ENCODE data around the gene AARS2. TPM values are rescaled to one million over a fixed set of nuclear protein-coding genes. Genes with fewer than 3 reads are reported as not detected.

Gene AARS2
- total RNA-seq, 2 donors from 2014 or later, result 7.3 to 19.7 TPM

DNA sequence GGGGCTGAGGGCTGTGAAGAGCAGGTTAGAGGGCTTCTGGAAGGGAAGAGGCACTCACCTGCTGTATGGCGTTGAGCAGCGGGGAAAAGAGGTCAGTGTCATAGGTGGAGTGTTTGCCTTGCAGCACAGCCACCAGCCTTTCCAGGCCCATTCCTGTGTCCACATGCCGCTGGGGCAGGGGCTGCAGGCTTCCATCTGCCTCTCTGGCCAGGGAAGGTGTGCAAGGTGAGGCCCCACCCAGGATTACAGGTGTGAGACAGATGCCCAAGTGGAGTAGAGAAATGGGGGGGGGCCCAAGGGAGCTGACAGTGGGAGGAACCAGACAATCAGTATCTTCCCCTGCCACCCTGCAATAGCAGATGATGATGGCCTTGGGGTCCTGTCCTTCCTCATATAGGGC lies 2.9 kb downstream of the AARS2 start:
- no peak for DNase-seq (ENCODE audit: low spot score in 2 of 2)
- Mint-ChIP-seq H3K36me3 (peaks cover 11 to 16% of the 10 kb centered on the region in 2 donors), H3K9me3 (no peaks in the 10 kb centered on the region)

DNA sequence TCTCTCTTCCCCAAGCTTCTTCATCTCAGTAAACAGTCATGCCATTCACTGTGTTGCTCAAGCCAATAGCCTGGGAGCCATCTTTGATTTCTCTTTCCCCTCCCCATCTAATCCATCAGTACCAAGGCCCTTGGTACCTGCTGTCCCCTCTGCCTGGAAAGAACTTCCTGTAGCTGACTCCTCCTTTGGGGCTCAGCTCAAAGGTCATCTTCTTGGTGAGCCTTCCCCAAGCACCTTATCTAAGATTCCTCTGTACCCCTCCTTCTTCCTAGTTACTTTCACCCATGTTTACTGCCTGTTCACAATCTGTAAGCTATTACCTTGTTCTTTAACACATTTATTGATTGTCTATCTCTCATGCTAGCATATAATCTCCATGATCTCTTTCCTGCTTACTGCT lies 3.5 kb downstream of the AARS2 start:
- Mint-ChIP-seq H3K36me3 (peaks cover 11 to 16% of the 10 kb centered on the region in 2 donors), H3K9me3 (no peaks in the 10 kb centered on the region), H3K27ac (peak overlapping the region; percentile 1 to 68)
- ATAC-seq (no peak), DNase-seq (ENCODE audit: low spot score in 2 of 2) (no peak)

More for the DNA sequence above, 2.9 kb downstream of the AARS2 start:
- ATAC-seq, result no peak
- peak overlapping the region in 1 of 2 donors; percentile 68 for H3K27ac Mint-ChIP-seq

DNA sequence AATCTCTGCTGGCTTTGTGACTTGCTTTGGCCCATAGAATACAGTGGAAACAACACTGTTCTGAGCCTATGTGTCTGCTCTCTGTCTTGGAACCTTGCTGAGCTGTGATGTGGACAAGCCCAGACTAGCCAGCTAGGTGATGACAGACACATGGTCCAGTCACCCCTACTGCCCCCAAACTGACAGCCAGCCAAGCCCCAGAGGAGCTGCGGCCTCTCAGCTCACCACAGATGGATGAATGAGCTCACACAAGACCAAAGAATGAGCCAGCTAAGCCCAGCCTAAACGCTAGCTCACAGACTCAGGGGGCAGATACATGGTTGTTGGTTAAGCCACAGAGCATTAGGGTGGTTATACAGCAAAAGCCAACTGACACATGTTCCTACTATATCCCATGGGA lies 4.1 kb downstream of the AARS2 start:
- no peak for DNase-seq (ENCODE audit: low spot score in 2 of 2)
- Mint-ChIP-seq H3K36me3 (peaks cover 11 to 16% of the 10 kb centered on the region in 2 donors), H3K27ac (peak overlapping the region; percentile 68 to 77), H3K9me3 (no peaks in the 10 kb centered on the region)
- peak in 1 of 2 donors; percentile 22 for ATAC-seq

DNA sequence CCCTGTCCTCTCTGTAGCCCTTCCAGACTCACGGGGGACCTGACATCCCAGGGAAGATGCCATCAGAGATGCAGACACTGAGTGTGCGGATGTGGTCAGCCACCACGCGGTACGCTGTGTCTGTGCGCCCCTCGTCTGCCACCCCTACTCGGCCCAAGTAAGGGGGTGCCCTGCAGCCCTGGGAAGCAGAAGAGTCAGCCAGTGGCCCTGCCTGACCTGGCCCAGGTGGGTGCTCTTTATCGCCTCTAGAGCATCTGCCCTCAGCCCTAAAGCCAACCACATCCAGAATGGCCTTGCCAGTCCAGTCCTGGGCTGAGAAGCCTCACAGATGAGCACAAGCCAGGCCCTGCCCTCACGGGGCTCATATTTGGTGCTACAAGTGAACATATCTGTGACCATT lies 5.9 kb downstream of the AARS2 start:
- H3K36me3 Mint-ChIP-seq, result peaks cover 6 to 11% of the 10 kb centered on the region in 2 donors
- H3K9me3 Mint-ChIP-seq, result no peaks in the 10 kb centered on the region
- H3K27ac Mint-ChIP-seq, result no peak overlapping the region
- DNase-seq (ENCODE audit: low spot score in 2 of 2) (no peak), ATAC-seq (no peak)

DNA sequence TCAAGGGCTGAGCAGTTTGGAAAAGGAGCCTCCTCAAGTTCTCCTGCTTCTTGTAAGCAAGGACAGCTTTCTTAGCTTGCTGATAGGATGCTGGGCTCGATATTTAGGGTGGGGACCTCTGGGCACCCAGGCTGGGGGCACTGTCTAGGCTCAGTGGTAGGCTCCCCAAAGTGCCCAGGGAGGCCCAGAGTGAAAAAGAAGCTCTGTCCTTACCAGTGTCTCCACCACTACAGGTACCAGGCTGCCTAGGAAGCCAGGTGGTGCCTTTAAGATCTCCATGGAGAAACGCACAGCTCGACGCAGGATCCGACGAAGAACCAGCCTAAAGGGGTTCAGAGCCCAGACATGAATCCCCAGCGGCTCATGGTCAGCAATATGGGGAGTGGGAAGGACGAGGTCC lies 6.4 kb downstream of the AARS2 start:
- Mint-ChIP-seq H3K9me3 (no peaks in the 10 kb centered on the region), H3K27ac (no peak overlapping the region), H3K36me3 (peaks cover 6 to 11% of the 10 kb centered on the region in 2 donors)
- ATAC-seq (no peak), DNase-seq (ENCODE audit: low spot score in 2 of 2) (no peak)

DNA sequence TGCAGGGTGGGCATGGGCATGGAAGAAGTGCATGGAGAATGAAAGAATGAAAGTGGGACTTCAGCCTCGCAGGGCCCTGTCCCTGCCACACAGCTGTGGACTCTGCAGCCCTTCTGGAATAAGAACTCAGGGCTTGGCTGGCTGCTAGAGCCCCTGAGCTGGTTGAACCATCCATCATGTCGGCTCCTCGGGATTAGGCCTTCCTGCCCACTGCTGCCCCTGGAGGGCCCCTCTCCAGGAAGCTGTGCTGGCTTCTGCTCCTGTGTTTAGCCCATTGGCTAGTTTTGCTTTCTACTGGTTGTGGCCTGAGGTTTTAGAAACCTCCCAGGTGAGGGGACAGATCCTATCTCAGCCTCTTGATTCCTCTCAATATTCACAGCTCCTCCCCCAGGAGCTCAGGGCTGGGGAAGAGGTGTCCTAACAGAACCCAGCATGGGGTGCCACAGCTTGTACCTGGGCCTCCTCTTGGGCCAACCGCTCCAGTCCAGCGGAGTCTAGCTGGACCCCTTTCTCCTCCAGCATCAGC lies 7.9 kb downstream of the AARS2 start:
- no peak for ATAC-seq
- peaks cover 10 to 18% of the 10 kb centered on the region in 2 donors for H3K36me3 Mint-ChIP-seq
- no peak for DNase-seq (ENCODE audit: low spot score in 2 of 2)
- peak overlapping the region in 1 of 2 donors; percentile 87 for H3K27ac Mint-ChIP-seq
- H3K9me3 Mint-ChIP-seq, result no peaks in the 10 kb centered on the region

DNA sequence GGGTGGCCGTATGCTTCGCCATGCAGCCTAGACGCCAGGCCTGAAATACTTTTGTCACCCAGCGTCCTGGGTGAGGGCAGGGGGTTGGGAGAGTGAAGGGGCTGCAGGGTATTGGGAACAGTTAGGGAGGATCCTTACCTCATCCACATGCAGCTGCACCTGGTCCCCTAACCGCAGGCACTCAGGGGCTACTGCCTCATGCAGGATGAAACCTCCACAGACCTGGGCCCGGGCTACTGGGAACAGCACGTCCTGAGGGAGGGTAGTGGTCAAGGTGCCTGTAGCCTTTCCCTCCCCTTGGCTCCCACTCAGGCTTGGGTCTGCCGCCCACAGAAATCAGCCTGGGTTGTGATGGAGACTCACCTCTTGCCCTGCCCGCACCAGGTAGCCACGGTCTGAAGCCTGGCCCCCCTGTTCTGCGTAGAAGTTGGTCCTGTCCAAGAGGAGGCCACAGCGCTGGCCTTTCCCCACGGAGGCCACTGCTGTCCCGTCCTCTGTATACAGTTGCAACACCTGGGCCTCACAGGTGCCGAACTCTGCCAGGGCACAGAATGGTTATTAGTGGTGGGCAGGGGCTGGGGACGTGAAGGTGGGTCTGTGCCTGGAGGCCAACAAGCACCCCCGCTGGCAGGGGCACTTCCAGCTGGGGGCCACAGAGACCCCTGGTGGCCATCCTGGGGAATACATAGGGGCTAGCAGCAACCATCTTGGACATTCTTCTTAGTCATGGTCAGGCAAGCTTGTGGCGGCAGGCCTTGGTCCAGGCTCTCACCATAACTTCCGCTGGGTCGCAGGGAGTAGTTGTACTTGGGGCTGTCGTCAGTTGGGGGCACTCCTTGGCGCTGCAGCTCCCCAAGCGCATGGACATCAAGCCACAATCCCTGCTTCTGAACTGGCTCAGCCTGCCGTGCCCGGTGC lies 8.6 kb downstream of the AARS2 start:
- peaks cover 5 to 18% of the 10 kb centered on the region in 2 donors for H3K36me3 Mint-ChIP-seq
- DNase-seq (ENCODE audit: low spot score in 2 of 2) (peak in 1 of 2 donors; percentile 47), ATAC-seq (peak; percentile 49 to 70)
- no peaks in the 10 kb centered on the region for H3K9me3 Mint-ChIP-seq
- no peak overlapping the region for H3K27ac Mint-ChIP-seq

DNA sequence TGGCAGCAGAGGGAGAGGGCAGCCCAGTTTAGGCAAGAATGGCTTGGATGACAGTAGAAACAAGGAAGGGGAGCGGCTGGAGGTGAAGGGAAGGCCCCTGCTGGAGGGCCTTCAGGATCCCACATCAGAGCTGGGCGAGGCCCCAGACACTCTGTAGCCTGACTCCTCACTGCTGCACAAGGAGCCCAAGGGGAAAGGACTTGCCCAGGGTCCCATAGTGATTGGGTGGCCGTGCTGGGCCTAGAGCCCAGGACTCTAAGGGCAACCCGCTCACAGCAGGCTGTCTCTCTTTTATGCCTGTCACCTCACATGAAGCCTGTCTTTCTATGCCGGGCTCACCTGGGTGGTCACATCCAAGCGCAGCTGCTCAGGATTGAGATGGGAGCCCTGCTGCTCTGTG lies 9.3 kb downstream of the AARS2 start:
- no peak for ATAC-seq
- peaks cover 5 to 18% of the 10 kb centered on the region in 2 donors for H3K36me3 Mint-ChIP-seq
- DNase-seq (ENCODE audit: low spot score in 2 of 2), result no peak
- H3K27ac Mint-ChIP-seq, result no peak overlapping the region
- no peaks in the 10 kb centered on the region for H3K9me3 Mint-ChIP-seq

DNA sequence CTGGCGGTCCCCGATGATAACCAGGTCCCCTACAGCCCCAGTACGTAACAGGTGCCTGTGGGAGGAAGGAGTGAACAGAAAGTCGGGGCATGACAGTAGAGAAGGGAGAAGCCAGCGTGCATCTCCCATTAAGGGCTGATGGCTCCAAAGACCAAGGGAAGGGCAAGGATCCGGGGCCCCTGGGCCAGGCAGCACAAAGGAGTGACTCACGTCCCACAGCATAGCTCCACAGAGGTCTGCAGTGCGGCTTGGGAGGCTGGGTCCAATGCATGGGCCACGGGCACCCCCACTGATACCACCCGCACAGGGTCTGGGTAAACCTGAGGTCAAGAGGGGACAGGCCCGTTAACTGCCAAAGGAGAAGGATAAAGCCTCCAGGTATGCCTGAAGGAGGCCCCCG lies 10.3 kb downstream of the AARS2 start:
- no peak for ATAC-seq
- peaks cover 5 to 18% of the 10 kb centered on the region in 2 donors for H3K36me3 Mint-ChIP-seq
- no peaks in the 10 kb centered on the region for H3K9me3 Mint-ChIP-seq
- DNase-seq (ENCODE audit: low spot score in 2 of 2), result no peak
- H3K27ac Mint-ChIP-seq, result no peak overlapping the region

DNA sequence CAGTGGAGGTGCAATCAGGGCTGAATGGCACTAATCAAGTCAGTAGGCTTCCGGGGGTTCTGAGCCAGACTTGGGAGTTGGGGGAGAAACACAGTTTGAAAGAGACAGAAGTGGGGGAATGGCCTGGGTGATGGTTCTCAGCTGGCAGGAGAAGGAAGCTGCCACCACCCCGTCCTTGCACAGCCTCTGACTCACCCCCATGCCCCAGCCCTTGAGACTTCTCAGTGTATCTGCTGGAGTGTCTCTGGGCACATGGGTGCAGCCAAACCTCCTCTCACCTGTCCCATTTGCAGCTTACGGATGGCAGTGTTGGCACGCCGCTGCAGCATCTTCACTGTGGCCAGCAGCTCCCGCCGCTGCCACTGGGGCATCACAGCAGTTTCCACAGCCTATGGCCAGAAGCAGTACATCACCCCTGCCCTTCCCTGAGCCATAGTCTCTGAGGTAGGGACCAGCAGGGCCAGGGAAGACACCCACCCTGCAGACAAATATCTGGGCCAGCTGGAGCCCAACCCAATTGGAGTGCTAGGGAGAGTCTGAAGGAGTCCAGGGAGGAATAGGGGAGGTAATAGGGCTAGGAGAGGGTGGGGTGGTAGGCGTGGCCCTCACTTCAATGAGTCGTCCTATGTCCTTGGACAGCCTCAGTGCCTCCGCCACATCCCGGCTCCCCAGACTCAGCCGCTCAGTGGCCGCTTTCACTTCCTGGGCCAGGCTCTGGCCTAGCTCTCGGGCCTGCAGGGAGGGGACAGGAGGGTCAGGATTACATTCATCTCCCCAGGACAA lies 11.2 kb downstream of the AARS2 start:
- DNase-seq (ENCODE audit: low spot score in 2 of 2) (no peak), ATAC-seq (no peak)
- H3K9me3 Mint-ChIP-seq, result no peaks in the 10 kb centered on the region
- peak overlapping the region in 1 of 2 donors; percentile 15 for H3K27ac Mint-ChIP-seq
- H3K36me3 Mint-ChIP-seq, result peaks cover 5 to 18% of the 10 kb centered on the region in 2 donors

DNA sequence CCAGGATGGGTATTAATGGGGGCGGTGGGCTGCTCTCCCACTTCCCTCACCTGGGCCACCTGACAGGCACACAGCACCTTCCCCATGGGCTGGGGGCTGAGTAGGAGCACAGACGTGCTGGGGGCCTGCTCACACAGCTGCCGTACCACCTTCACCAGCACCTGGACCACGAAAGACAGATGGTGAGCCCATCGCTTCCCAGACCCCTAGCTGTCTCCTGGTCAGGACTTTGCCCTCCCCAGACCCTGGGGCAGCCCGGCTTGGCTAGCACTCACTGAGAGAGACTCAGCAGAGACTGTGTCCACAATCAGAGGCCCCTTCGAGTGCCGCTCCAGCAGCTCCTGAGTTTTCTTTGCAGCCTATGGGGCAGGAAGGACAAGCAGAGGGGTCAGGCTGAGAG lies 12.0 kb downstream of the AARS2 start:
- ATAC-seq (no peak), DNase-seq (ENCODE audit: low spot score in 2 of 2) (no peak)
- peaks cover 5 to 18% of the 10 kb centered on the region in 2 donors for H3K36me3 Mint-ChIP-seq
- peak overlapping the region in 1 of 2 donors; percentile 26 for H3K27ac Mint-ChIP-seq
- no peaks in the 10 kb centered on the region for H3K9me3 Mint-ChIP-seq

DNA sequence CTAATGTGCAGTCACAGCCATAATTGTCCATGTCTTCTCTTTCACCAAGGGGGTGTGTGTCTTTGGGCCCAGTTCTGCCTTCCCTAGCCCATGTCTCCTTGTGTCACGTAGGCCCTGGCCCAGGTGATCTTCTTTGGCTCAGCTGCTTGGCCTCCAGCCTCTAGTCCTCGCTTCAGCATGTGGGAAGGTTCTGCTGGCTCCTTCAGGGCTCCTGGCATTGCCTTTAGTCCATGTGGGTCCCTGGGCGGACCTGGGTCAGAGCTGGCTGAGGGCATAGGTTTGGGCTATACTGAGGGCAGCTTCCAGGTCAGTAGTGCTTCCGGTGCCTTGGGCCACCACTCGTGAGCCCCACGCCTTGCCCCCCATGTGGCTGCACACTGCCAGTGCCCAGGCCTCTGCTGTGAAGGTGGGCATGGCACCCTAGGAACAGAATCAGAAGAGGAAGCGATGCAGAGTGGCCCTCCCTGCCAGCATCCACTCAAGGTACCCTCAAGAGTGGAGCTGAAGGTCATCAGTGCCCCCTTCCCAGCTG lies 12.8 kb downstream of the AARS2 start:
- peak overlapping the region in 1 of 2 donors; percentile 26 for H3K27ac Mint-ChIP-seq
- no peak for DNase-seq (ENCODE audit: low spot score in 2 of 2)
- H3K9me3 Mint-ChIP-seq, result no peaks in the 10 kb centered on the region
- H3K36me3 Mint-ChIP-seq, result peaks cover 5 to 11% of the 10 kb centered on the region in 2 donors
- no peak for ATAC-seq

DNA sequence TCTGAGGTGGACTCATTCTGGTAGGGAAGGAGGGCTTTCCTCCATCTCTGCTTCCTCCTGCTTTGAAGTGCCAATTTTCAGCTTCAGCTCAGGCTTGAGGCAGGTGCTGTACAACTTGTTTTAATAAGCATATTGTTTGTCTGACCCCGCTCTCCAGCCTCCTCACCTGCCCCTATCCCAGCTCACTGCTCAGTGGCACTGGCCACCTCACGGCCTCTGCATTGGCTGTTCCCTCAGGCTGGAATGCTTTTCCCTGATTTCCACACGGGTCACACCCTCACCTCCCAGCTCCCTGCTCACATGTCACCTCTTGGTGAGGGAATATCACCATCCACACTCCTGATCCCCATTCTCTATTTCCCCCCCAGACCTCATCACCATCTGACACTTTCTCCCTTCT lies 14.3 kb downstream of the AARS2 start:
- DNase-seq (ENCODE audit: low spot score in 2 of 2) (no peak), ATAC-seq (no peak)
- no peak overlapping the region for H3K27ac Mint-ChIP-seq
- H3K36me3 Mint-ChIP-seq, result peaks cover 5 to 11% of the 10 kb centered on the region in 2 donors
- no peaks in the 10 kb centered on the region for H3K9me3 Mint-ChIP-seq

DNA sequence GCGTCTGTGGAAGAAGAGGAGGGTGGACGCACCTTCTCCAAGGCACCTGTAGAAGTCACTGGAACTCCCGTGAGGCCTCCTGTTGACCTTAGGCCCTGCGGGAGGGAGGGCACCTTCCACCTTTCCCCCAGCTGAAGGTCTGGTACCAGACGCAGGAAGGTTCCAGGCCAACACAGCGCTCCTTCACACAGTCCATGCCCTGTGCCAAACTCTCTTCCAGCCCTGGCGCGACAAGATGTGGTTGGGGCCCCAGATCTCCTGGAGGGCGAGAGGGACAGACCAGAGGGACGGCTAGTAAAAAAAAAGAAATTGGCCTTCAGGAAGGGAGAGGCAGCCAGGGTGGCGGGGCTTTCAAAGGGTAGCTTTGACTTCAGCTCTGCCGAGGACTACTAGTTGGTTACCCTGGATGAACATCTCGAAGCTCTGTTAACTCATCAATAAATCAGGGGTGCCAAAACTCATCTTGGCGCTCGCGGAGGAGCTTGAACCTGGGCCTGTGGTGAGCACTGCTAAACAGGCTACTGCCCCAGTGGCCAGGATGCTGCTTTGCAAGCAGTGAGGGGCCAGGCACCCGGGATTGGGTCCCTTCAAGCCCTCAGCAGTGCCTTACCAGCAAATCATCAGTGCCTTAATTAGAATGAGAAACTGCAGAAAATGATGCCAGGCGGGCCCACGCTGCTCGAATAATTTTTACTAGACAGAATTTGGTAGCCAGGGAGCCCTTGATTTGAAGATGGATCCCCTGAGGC lies 14.9 kb downstream of the AARS2 start:
- Mint-ChIP-seq H3K9me3 (no peaks in the 10 kb centered on the region), H3K27ac (no peak overlapping the region), H3K36me3 (peaks cover 5 to 11% of the 10 kb centered on the region in 2 donors)
- no peak for DNase-seq (ENCODE audit: low spot score in 2 of 2)
- no peak for ATAC-seq

DNA sequence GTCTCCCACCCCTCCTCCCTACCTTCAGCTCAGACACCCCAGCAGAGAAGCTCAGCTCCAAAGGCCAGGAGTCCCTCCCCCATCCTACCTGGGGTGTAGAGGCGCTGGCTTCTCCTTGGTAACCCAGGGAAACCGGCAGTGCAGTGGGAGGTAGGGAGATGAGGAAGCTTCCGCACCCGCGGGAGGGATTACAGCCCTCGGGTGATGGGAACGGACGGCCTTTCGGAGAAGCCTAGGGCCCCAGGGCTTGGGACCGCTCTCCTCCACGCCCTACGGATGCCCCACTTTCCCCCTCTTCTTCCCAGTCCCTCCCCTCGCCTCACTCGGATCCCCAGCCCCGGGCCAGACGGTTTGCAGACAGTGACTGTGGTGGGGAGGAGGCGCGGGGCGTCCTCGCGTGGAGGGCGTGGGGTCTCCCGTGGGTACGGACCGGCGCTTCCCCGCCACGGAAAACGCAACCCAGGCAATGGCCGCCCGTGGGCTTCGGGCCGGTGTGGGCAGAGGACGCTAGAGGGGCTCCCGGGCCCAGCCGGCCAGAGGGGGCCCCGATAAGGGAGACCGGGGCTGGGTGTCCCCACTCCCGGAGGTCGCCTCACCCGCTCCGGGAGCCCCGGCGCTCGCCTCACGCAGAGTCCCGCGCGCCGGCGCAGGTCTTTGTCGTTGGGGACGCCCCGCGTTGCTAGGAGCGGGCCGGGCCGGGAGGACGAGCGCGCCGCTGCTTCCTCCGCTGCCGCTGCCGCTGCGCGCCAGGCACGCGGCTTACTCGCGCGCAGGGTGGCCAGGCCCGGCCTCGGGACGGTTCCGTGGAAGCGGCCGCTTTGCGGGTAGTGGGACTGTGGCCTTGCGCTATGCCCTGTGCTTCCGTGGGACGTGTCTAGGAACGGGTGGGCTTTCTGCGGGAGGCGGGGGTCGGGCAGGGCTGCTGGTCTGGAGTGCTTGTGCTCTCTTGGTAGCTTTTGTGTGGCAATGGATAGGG lies 15.8 kb downstream of the AARS2 start:
- DNase-seq (ENCODE audit: low spot score in 2 of 2), result peak in 1 of 2 donors; percentile 56
- H3K9me3 Mint-ChIP-seq, result no peaks in the 10 kb centered on the region
- H3K36me3 Mint-ChIP-seq, result peaks cover 5 to 11% of the 10 kb centered on the region in 2 donors
- H3K27ac Mint-ChIP-seq, result no peak overlapping the region
- ATAC-seq, result peak; percentile 75 to 80

Data from activated naive CD4-positive, alpha-beta T cell treated with anti-CD3 and anti-CD28 coated beads, Interleukin-2, amount 50 U/mL, for 72 hours (primary cell).